Measurements from ENCODE around the gene ZNF529.

GRCh38 chr19:36572593-36573019, 486 bp downstream of the ZNF529 start:
- TF ChIP-seq ATF3 (IDR thresholded peaks at IDR 0.05; ENCODE audit: insufficient read depth, low read depth, low read length), result no peak
- no peak for TF ChIP-seq PHF8 (conservative IDR thresholded peaks at IDR 0.05; ENCODE audit: low read depth, low read length)
- TF ChIP-seq SIN3A (conservative IDR thresholded peaks at IDR 0.05 in 1 of 2, IDR thresholded peaks at IDR 0.05 in 1 of 2; ENCODE audit: low read depth in 1 of 2, low read length in 2 of 2), result no peak; a peak in 1 of 4 replicates
